Smooth muscle cell (in vitro differentiated cells): ENCODE results near the gene MARK2. TPM values are rescaled to one million over a fixed set of nuclear protein-coding genes. Genes with fewer than 3 reads are reported as not detected.
A peak's percentile ranks its signal among the peaks of the same experiment; 100 is the strongest.
"Not testable (repeated sequence)": the region's sequence is repeated elsewhere in the genome, so short reads cannot be mapped to it uniquely, and the experiment has no call there.

ENCODE experiments used
- DNase-seq: peaks from one replicate; lab custom pipeline; 2025; ENCODE audit not compliant: unreplicated experiment; lab: John Stamatoyannopoulos, UW
- H2AFZ ChIP-seq: fragments of 200-600 bp; sonication (generic); 2 replicates; pipeline ENCODE4 v1.6.0; 2016; ENCODE audit warnings: antibody characterized with exemption, low read depth, mild to moderate bottlenecking
- H3F3A ChIP-seq: fragments of 200-600 bp; sonication (generic); 2 replicates; pipeline ENCODE4 v1.6.0; 2017; ENCODE audit warnings: antibody characterized with exemption, low read depth
- H3K27ac ChIP-seq: fragments of 200-600 bp; sonication (generic); 2 replicates; pipeline ENCODE4 v1.5.1; 2016; ENCODE audit warnings: low read depth, mild to moderate bottlenecking
- H3K27me3 ChIP-seq: fragments of 200-600 bp; sonication (generic); 2 replicates; pipeline ENCODE4 v1.6.1; 2016; ENCODE audit warnings: low read depth, mild to moderate bottlenecking
- H3K36me3 ChIP-seq: fragments of 200-600 bp; sonication (generic); 2 replicates; pipeline ENCODE4 v1.5.1; 2016; ENCODE audit warnings: low read depth
- H3K4me1 ChIP-seq: fragments of 200-600 bp; sonication (generic); 2 replicates; pipeline ENCODE4 v1.5.1; 2016; ENCODE audit warnings: low read depth
- H3K4me2 ChIP-seq: fragments of 200-600 bp; sonication (generic); 2 replicates; pipeline ENCODE4 v1.6.0; 2016; ENCODE audit warnings: mild to moderate bottlenecking
- H3K4me3 ChIP-seq: fragments of 200-600 bp; sonication (generic); 2 replicates; pipeline ENCODE4 v1.5.1; 2016; ENCODE audit warnings: mild to moderate bottlenecking
- H3K79me2 ChIP-seq: fragments of 200-600 bp; sonication (generic); 2 replicates; pipeline ENCODE4 v1.6.0; 2016; ENCODE audit warnings: low read depth, mild to moderate bottlenecking
- H3K9ac ChIP-seq: fragments of 200-600 bp; sonication (generic); 2 replicates; pipeline ENCODE4 v1.6.0; 2016; ENCODE audit warnings: low read depth
- H3K9me3 ChIP-seq: fragments of 200-600 bp; sonication (generic); replicated peaks from 2 replicates; pipeline ENCODE4 v1.5.1; 2016; ENCODE audit warnings: low read depth
- H4K20me1 ChIP-seq: fragments of 200-600 bp; sonication (generic); 2 replicates; pipeline ENCODE4 v1.6.0; 2016; ENCODE audit warnings: low read depth
- WGBS: methylation state at CpG from one replicate; pipeline ENCODE4 v1.1.7; 2016; ENCODE audit warnings: low lambda C conversion rate; 5-methylcytosine and 5-hydroxymethylcytosine counted together
- polyA plus RNA-seq: library from polyadenylated mRNA; unstranded; fragments of >200 nt; fragmentation: Nextera tagmentation; extraction: Ambion mirVana; gene quantifications from 2 replicates; pipeline ENCODE4 v1.2.1, GENCODE V29; 2016
- total RNA-seq: library from RNA; depleted of rRNA; stranded (reverse); fragments of >200 nt; gene quantifications from 2 replicates; pipeline ENCODE4 v1.2.3, GENCODE V29; 2014
- TF ChIP-seq, protein P1 (sequence below): fragments of 200-600 bp; sonication (generic); IDR thresholded peaks from 2 replicates; pipeline ENCODE4 v1.5.1; 2017; ENCODE audit warnings: borderline replicate concordance, mild to moderate bottlenecking, antibody characterized with exemption; ENCODE audit not compliant: insufficient read depth, poor library complexity, severe bottlenecking

Gene MARK2
- total and polyA plus RNA-seq, 2 experiments from 2014 or later = 14.2 to 23.3 TPM

DNA sequence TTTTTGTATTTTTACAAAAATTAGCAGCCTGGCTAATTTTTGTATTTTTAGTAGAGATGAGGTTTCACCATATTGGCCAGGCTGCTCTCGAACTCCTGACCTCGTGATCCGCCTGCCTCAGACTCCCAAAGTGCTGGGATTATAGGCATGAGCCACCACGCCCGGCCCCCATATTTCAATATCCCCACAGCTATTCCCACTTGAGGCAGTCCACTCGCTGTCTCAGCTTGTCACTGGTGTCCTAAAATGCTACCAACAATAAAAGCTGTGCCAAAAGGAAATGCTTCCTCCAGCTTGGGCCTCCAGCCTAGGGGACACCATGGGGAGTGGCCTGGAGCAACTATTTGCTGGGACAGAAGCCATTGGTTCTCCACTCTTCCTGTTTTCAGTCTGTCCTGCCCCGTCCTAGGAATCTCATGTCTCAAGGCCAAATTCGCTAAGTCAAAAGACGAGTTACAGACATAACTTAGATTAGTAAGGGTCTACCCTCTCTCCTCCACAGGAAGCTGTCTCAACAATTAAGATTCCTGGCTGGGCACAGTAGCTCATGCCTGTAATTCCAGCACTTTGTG is 33.0 kb upstream of the MARK2 start:
- Histone ChIP-seq H3K4me2 (no peak overlapping the region), H3K27me3 (no peaks in the 10 kb centered on the region), H3K9ac (no peak overlapping the region), H4K20me1 (no peaks in the 10 kb centered on the region), H3K79me2 (no peaks in the 10 kb centered on the region), H3K36me3 (no peaks in the 10 kb centered on the region), H2AFZ (no peak overlapping the region), H3K4me3 (no peak overlapping the region), H3K27ac (no peak overlapping the region), H3K4me1 (no peaks in the 10 kb centered on the region), H3K9me3 (no peaks in the 10 kb centered on the region), H3F3A (no peaks in the 10 kb centered on the region)
- WGBS = 69% methylated on average over 9 of the region's 9 CpGs
- TF ChIP-seq, protein P1, sequence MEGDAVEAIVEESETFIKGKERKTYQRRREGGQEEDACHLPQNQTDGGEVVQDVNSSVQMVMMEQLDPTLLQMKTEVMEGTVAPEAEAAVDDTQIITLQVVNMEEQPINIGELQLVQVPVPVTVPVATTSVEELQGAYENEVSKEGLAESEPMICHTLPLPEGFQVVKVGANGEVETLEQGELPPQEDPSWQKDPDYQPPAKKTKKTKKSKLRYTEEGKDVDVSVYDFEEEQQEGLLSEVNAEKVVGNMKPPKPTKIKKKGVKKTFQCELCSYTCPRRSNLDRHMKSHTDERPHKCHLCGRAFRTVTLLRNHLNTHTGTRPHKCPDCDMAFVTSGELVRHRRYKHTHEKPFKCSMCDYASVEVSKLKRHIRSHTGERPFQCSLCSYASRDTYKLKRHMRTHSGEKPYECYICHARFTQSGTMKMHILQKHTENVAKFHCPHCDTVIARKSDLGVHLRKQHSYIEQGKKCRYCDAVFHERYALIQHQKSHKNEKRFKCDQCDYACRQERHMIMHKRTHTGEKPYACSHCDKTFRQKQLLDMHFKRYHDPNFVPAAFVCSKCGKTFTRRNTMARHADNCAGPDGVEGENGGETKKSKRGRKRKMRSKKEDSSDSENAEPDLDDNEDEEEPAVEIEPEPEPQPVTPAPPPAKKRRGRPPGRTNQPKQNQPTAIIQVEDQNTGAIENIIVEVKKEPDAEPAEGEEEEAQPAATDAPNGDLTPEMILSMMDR = no peak
- DNase-seq = no peak

DNA sequence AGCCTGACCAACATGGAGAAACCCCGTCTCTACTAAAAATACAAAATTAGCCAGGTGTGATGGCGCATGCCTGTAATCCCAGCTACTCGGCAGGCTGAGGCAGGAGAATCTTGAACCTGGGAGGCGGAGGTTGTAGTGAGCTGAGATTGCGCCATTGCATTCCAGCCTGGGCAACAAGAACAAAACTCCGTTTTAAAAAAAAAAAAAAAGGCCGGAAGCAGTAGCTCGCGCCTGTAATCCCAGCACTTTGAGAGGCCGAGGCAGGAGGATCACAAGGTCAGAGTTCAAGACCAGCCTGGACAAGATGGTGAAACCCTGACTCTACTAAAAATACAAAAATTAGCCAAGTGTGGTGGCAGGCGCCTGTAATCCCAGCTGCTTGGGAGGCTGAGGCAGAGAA is 28.5 kb upstream of the MARK2 start:
- H2AFZ ChIP-seq, H3K4me3 ChIP-seq, H3K36me3 ChIP-seq, H3K27me3 ChIP-seq, H3K27ac ChIP-seq, H3K9me3 ChIP-seq, H3K4me2 ChIP-seq, DNase-seq, H3K9ac ChIP-seq, H3F3A ChIP-seq: not testable (repeated sequence)
- Histone ChIP-seq H4K20me1 (peaks cover 16% of the 10 kb centered on the region), H3K4me1 (peaks cover 22% of the 10 kb centered on the region), H3K79me2 (peaks cover 20% of the 10 kb centered on the region)
- 88% methylated on average over 11 of the region's 11 CpGs for WGBS

DNA sequence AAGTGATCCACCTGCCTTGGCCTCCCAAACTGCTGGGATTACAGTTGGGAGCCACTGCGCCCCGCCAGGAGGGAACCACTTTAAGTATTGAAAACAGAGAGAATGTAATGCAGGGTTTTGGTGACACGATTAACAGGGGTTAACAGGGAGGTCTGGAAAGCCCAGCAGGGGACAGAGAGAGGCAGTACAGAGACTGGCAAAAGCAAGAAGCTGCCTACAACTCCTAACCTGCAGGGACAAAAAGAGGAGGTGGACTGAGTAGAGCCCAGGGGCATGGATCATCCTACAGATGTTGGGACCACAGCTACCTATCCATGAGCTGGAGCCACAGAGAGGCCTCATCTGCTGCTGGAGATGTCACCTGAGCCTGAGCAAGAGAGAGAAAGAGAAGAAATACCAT is 27.4 kb upstream of the MARK2 start:
- no peaks in the 10 kb centered on the region for H3K36me3 ChIP-seq
- H3K27me3 ChIP-seq = no peaks in the 10 kb centered on the region
- no peak overlapping the region for H3K9ac ChIP-seq
- H4K20me1 ChIP-seq = peaks cover 28% of the 10 kb centered on the region
- no peaks in the 10 kb centered on the region for H3F3A ChIP-seq
- WGBS = 86% methylated on average over 3 of the region's 3 CpGs
- peaks cover 22% of the 10 kb centered on the region for H3K4me1 ChIP-seq
- H3K4me2 ChIP-seq = peak overlapping the region; percentile 97
- DNase-seq = no peak
- no peaks in the 10 kb centered on the region for H3K9me3 ChIP-seq
- TF ChIP-seq, protein P1 = no peak
- no peak overlapping the region for H3K27ac ChIP-seq
- H3K4me3 ChIP-seq = no peak overlapping the region
- H3K79me2 ChIP-seq = peaks cover 31% of the 10 kb centered on the region
- no peak overlapping the region for H2AFZ ChIP-seq

DNA sequence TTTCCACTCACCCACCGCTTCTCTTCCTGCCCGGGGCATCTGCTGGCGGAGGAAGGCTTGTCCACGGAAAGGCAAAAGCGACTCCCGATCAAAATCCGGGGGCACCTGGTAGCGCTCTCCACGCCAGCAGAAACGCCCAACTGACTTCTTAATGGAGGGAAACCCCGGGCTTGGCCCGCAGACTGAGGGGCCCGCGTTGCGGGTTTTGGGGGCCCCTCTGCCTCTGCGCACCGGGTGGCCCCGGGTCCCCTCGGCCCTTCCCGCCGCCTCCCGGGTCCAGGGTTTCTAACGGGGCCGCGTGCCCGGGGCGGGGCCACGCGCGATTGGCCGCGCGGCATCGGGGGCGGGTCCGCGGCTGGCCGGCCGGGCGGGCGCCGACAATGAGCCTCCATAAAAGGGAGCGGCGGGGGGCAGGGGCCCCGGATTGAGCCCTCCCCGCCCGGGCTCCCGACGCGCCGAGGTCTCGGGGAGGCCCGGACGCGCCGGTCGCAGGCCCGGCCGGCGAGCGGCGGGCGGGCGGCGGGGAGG is 25.8 kb upstream of the MARK2 start, which contains the start of gene SPINDOC:
Gene SPINDOC, plus strand, starts transcription at position 422 of the 528 bp plus-strand sequence. CDS start 231 bp downstream, outside the sequence.
- Histone ChIP-seq H3K4me1 (peaks cover 22% of the 10 kb centered on the region), H4K20me1 (peaks cover 44% of the 10 kb centered on the region), H2AFZ (peak within 1 kb of the TSS; percentile 93), H3K27me3 (no peaks in the 10 kb centered on the region), H3K4me3 (peak within 1 kb of the TSS; percentile 66), H3K36me3 (no peaks in the 10 kb centered on the region), H3K9me3 (no peaks in the 10 kb centered on the region), H3K9ac (peak within 1 kb of the TSS; percentile 82), H3K79me2 (peaks cover 41% of the 10 kb centered on the region), H3K4me2 (peak within 1 kb of the TSS; percentile 99), H3K27ac (peak within 1 kb of the TSS; percentile 24), H3F3A (no peaks in the 10 kb centered on the region)
- WGBS = 1% methylated on average over 33 of the region's 65 CpGs
- peak; percentile 43 for DNase-seq
- TF ChIP-seq, protein P1 = no peak
